HG03520 (cell line): Measurements from ENCODE around the gene CDKN2B-AS1.

ENCODE experiments used
- ATAC-seq: cut with Tn5 transposase; IDR thresholded peaks from one replicate; pipeline ENCODE4 v1.9.1; 2021; ENCODE audit warnings: mild to moderate bottlenecking, moderate library complexity; ENCODE audit not compliant: unreplicated experiment

CDKN2B-AS1 gene

DNA sequence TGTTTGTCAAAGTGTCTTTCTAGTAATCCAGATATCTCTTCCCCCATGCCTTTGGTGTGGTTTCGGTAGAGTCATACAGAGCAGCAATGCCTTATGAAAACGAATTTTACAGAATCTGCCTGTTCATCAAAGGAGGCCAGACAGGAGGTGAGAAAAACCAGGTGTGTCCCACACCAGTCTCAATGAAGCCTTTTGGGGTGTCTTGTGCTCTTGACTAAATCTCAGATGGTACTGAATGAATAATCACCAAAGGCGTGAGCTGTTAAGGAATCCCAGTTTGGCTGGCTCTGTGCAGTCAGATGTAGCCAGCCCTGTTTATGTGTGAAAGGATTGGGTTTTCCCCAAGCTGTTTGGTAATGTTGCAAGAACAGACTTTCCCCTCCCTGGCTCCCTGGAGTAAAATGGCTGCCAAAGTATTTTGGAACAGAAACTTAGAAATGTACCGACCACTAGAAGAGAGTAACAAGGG, 85.3 kb downstream of the CDKN2B-AS1 start:
- peak; percentile 88 for ATAC-seq

DNA sequence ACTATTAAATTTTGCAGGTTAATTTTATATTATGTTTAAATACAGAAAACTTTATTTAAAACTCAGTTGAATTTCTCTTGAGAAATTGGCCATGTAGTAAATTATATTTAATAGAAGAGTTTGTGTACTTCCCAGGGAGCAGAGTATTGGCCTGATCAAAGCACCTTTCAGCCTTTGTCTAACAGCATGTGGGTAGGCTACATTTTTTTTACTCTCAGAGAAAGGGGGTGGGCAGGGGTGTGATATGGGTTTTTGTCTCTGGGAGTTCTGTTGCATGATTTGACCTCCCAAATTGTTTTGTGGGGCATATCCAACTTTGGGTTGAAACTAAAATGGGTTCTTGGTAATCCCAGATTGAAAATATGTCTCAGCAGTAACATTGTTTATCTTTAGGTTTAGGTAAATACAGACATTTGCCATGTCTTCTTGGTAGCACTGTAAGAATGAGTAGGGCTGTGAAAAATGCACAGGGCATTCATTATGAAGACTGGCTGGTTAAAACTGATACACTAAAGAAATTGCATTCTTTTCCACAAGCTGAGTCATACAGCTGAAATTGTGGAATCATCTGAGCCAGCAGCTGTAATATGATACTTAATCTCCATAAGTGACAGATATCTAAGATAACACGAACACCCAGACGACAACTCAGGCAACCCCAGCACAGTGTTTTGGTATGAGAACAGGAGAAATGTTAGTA, 89.9 kb downstream of the CDKN2B-AS1 start:
- no peak for ATAC-seq

DNA sequence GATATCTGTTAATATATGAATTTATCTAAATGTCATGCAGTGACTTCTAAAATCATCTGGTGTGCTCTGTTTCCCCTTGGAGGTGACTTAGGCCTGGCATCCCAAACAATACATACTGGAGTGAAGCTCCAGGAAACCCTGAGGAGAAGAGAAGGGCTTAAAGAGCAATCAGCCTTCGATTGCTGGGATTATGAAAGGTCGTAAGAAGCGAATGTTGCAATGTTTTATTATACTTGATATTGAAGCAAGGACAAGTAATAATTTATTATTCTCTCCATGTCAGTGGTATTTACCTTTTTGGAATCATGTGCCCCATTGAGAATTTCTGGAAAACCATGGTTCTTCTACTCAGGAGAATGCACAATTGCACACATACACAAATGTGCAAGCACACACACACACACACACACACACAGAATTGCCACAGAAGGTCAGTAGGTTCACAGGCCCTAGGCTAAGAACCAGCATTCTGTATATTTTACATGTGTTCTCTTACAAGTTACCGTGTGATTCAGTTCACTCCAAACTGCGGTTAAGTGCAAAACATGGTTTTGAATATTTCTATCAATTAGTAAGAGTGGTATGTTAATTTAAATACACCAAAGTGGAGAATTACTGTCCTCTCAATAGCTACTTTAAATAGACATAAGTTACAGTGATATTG, 93.6 kb downstream of the CDKN2B-AS1 start:
- ATAC-seq, result no peak

DNA sequence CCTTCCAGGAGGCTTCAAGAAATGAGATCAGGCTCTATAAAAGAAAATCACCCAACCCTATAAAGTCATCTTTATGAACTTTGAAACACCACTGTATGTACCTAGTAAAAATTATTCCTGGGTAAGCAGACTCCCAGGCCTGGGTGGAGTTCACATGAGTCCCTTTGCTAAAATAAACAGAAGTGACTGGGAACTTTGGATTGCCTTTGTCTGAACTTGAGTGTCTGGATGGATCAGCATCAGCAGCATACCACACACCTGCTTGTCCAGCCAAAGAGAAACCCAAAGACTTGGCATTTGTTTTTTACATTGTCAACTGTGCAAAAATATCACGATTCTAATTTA, 94.1 kb downstream of the CDKN2B-AS1 start:
- ATAC-seq, result no peak

DNA sequence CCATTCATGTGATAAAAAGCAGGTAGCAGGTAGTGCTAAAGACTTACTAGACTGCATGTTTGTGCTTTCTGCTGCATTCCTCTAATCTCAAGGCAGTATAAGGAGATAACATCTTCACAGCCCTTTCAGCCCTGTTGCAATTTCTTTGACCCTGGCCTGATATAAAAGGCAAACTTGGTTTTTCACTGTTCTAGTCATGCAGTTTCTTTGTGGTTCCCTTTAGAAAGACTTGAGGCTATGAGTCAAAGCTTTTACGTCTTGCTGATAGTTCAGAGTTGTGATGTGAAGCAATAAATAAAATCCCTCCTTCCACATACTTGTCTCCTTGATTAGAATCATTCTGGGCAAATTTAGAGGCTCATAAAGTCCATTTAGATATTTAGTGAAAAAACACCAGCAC, 103.1 kb downstream of the CDKN2B-AS1 start:
- no peak for ATAC-seq

DNA sequence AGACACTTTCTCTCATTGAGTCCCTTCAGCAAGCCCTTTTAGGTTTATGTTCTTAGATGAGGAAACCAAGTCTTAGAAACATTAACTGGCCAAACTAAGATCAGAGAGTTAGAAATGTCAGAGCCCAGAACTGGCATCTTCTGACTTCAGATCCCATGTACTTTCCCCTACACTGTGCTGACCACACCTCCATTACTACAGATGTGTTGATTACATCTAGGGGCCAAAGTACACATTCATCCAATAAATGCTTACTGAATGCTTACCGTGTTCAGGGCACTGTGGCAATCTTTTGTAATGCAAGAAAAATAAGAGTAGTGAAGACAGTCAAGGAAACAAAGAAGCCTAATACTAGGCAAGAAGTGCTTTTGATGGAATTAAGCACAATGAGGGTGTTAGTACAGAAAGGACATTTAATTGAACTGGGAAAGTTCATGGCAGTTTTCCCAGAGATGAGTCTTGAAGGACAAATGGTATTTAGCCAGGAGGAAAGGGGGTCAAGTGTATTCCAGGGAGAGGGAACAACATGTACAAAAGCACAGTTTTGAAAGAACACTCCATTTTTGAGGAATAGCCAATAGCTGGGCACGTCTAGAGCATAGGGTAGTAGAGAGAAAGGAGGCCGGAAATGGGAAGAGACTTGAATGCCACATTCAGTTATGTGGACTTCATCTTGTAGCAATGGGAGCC, 104.2 kb downstream of the CDKN2B-AS1 start:
- no peak for ATAC-seq

DNA sequence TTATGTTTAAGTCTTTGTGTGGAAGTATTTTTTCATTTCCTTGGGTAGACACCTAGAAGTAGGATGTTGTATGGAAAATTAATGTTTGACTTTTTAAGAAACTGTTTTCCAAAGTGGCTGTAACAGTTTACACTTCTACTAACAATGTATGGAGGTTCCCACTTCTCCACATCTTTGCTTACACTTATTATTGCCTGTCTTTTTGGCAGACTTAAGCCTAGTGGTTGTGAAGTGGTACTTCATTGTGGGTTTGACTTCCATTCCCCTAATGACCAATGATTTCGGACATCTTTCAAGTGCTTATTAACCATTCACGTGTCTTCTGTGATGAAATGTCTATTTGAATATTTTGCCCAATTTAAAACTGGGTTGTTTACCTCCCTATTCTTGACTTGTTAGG, 106.0 kb downstream of the CDKN2B-AS1 start:
- no peak for ATAC-seq

DNA sequence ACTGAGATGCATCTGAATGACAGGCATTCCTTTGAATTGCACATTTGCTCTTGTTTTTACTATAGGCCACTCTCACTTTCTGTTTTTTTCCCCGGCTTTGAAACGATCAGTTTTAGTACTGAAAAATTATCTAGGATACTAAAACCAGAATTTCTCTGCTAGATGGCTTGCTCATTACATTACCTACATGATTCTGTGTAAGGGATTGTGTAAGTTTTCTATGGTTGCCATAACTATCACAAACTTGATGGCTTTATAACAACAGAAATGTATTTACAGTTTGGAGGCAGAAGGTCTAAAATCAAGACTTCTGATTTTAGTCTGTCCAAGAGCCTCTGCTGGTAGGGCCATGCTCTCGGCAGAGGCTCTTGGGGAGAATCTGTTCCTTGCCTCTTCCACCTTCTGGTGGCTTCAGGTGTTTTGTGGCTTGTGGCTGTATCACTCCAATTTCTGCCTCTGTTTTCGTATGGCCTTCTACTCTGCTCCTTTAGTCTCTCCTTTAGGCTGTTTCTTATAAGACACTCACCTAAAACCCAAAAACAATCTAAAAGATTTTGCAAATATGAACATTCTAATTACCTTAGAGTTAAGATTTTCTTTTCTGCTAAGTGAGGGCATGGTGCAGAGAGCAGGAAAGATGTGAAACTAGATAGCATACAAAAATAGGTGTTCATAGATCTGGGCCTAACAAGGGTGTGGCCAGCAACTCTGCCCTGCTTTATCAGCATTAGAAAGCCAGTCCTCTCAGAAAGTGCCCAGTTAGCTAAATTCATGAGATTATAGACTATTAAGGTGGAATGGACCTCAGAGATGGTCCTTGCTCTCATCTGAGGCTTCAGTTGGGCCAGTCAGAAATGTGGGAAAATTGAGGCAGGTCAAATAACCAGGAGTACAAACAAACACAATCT, 107.8 kb downstream of the CDKN2B-AS1 start:
- no peak for ATAC-seq

DNA sequence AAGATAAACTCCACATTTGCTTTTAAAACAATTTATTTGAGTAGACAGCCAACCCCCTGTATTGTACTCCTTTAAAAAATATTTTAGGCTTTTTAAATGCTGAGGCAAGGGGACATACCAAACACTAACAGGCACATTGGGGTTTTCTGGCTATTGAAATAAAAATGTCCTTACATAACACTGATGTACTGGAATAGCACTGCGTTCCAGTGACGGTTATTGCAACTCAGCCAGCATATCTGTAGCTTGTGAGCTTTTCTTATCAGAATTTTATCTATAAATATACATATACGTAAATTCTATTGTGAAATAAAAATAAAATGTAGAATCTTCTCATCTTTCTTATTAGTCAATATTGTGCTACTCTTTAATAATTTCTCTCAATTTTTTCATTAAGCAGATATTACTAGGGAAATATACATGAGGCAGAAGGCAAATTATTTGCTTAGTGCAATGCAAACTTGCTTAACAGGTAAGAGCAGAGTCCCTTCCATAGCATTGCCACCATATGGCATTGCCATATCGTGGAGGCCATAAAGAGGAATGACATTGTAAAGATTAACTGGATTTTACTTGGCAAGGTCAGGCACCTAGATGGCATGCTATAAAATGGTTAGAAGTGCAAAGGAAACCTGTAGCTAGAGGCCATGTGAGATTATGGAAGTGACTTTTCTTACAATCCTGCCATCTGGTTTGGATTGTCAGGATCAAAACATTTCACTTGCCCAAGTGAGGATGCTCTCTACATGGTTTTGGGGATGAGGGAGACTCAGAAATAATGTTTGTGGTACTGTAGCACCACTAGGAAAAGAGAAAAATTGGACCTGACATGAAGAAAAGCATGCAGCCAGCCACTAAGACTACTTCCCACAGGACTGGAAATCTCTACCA, 109.3 kb downstream of the CDKN2B-AS1 start:
- ATAC-seq, result no peak

DNA sequence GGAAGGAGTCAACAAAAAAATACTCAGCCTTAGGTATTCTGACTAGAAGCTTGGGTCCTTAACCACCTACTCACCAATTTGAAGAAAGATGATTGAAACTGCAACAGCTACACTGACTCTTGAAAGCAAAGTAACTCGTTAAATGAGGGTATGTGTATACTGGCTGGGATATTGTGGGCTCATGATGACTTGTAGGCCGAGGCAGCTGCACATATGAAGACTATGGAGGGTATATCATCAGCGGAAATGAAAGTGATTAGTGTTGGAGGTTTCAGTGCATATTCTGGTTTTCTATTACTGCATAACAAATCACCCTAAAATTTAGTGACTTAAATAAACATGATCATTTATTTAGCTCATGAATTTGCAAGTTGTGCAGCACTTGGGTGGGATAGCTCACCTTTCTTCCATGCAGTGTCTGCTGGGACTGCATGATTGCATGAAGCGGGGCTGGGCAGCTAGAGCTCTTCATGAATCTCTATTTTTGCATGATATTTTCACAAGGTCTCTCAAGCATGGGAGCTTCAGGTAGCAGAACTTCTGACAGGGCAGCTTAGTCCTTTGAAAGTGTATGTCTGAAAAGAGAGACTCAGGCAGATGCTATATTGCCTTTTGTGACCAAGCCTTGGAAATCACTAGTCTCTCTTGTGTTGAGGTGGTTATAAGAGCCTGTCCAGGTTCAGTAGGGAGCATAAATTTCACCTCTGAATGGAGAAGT, 110.6 kb downstream of the CDKN2B-AS1 start:
- ATAC-seq, result peak; percentile 97

DNA sequence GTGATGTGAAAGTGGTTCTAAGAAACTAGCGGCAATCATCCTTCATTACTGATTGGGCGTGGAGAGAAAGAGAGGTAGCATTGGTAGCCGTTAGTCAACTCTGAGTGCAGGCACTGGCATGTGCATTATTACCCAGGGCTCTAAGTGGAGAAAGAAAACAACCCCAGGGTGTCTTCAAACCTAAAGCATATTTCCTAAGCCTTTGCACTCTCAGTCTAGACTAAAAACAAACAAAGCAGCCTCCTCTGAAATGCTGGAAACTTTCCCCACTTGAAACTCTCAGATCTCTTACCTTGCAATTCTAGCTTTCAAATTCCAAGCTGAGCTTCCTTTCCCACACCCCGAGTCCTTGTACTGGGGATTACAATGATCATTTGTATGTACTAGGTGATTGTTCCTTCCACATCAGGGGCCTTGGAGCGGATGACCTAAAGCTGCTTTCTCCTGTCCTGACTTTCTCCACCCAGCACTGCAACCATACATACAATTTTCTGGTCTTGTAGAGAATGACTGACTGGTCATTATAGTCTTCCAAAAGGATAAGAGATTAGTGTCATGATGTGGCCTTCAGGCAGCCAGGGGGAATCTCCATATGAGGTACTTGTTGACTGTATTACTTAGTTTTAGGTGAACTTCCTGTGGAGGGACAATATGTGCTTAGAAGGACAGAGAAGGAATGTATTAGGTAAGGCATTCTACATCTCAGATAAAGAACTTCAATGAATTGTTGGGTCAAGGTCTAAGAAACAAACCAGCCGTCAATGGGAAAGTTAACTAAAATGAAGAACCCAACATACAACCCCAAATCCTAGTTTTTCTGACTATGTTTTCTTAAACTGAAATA, 112.8 kb downstream of the CDKN2B-AS1 start:
- ATAC-seq, result no peak

DNA sequence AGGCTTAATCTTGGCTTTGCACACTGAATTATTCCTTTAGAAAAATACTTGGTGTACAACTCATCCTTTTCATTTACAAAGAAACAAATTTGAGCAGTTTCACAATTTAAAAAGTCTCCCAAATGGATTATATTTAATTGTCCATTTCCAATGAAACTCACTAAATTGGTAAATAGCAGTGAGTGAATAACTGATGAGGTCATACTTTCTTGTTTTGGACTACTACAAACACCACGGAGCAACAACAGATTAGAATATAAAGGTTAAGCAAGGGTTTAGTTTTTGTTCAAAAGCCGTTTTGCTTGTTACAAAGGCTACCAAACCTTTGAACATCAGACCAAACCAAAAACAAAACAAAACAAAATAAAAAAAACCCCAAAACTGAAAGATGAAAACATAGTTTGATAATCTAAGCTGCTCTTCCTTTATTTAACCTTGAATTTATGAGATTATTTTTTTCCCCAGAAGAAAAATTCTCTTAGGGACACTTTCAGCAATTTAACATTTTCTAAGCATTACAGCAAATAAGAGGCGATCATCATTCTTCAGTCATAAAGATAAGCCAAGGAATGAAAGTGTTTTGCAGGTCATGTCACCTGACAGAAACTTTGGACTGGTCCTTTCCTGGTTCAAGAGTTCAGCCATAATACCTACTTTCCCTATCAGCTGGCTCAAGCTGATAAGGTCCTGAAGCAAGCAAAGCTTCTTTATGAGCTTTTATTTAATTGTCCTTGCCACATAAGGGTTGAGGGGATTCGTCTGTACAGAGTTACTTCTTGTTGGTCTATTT, 114.2 kb downstream of the CDKN2B-AS1 start:
- ATAC-seq, result no peak

DNA sequence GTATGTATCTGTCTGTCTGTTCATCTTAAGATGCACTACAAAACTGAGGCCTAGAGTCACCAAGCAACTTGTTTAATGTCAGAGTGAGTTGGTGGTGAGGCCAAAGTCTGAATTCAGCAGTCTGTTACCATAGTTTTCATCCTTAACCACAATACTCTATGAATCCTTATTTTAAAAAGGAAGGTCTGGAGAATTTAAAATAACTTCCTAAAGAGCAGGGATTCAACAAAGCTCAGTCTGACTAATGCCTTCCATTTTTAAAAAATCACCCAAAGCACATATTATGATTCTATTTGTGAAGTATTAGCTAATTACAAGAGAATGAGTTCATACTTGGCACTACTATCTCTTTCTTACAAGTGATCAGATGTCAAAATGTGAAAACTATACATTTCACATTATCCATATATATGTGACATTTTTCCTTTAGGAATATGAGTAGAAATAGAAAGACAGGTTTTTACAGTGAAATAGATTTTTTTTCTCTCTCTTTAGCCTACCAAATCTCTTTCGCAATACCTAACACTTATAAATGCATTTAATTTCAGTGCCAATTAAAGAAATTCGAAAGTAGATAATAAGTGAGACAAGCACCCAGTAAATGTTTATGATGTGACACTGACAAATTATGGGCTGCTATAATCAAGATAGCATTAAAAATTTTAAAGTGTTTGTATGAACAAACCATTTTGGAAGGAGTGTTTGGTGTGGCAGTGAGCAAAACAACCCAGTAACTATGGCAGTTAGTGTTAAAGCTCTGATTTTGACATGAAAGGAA, 116.8 kb downstream of the CDKN2B-AS1 start:
- ATAC-seq, result no peak

DNA sequence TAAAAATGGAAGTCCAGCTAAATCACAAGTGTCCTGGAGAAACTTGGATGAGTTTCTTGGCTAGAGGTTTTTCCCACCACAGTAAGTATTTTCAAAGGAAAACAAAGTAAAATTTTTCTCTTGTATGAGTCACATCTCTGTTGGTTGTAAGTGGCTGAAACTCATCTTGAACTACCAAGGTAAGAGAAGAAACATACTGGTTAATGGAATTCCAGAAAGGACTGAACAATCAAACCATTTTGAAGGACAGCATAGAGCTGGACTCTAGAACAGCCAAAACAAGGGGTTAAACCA, 117.3 kb downstream of the CDKN2B-AS1 start:
- ATAC-seq, result no peak

DNA sequence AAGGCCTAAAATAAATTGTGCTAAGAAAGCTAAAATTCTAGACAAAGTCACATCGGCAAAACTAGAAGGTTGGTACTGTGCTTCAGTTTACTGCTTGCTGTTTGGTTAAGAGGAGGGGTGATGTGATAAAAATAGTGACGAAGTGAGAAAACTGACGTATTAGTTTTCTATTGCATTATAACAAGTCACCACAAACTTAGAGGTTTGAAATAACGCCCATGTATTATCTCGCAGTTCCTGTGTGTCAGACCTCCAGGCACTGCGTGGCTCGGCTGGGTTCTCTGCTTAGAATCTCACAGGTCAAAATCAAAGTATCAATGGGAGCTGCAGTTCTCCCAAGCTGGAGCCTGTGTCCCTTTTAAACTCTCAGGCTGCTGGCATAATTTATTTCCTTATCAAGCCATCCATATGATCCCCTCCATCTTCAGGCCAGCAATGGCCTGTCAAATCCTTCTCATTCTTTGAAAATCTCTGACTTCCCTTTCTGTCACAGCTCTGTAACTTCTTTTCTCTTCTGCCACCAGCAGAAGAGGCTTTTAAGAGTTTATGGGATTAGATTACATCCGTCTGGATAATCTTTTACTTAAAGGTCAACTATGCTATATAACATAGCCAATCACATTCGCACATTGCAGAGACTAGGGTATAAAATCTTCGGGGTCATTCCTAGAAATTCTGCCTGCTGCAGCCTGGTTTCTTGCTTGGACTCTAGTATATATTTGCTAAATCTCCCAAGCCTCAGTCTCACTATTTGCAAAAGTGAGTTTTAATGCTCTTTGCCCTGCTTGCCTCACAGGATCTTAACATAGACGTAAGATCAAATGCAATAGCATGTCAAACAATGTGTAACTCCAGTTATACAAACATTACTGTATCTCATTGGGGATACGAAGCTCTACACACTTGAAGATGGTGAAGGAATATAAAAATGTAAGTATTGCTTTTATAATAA, 118.6 kb downstream of the CDKN2B-AS1 start:
- no peak for ATAC-seq

DNA sequence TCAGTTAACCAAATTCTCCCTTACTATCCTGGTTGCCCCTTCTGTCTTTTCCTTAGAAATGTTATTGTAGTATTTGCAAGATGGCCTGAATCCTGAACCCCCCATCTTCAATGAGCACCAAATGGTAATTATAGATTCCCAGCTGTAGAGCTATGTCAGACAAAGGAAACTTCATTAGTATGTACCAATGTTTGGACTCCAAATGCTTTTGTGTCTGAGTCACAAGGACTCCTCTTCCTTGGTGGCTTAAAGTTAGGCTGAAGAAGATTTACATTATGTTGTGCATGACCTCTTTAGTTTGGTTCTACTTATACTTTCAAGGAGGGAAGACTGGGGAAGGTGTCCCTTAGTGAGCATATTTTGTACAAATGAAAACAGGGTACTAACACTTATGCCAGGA, 120.4 kb downstream of the CDKN2B-AS1 start:
- ATAC-seq, result no peak
